Immature natural killer cell (primary cell): ENCODE measurements around the gene LTBP2. TPM values are rescaled to one million over a fixed set of nuclear protein-coding genes. Genes with fewer than 3 reads are reported as not detected.

ENCODE experiments used
- DNase-seq, 3 donors: peaks; one replicate each; pipeline ENCODE4 v3.0.0; 2022; ENCODE audit warnings: mixed read lengths in 1 of 3
- H3K27ac Mint-ChIP-seq, 6 donors: one replicate each; pipeline ENCODE4 v1.8.0; 2020; ENCODE audit warnings: mixed read lengths in 6 of 6, mild to moderate bottlenecking in 5 of 6, inconsistent platforms in 4 of 6, moderate library complexity in 3 of 6
- H3K27me3 Mint-ChIP-seq, 3 donors: one replicate each; pipeline ENCODE4 v1.8.0; 2020 to 2021; ENCODE audit warnings: low read depth in 3 of 3, mild to moderate bottlenecking in 3 of 3, mixed read lengths in 3 of 3, moderate library complexity in 3 of 3, inconsistent platforms in 1 of 3
- H3K36me3 Mint-ChIP-seq, 3 donors: one replicate each; pipeline ENCODE4 v1.8.0; 2020; ENCODE audit warnings: mixed read lengths in 3 of 3, inconsistent platforms in 2 of 3, mild to moderate bottlenecking in 2 of 3
- H3K4me1 Mint-ChIP-seq, 2 donors: one replicate each; pipeline ENCODE4 v1.8.0; 2020; ENCODE audit warnings: inconsistent platforms in 2 of 2, mild to moderate bottlenecking in 2 of 2, mixed read lengths in 2 of 2, moderate library complexity in 1 of 2
- H3K4me3 Mint-ChIP-seq, 5 donors: one replicate each; pipeline ENCODE4 v1.8.0; 2020; ENCODE audit warnings: mild to moderate bottlenecking in 5 of 5, mixed read lengths in 5 of 5, inconsistent platforms in 3 of 5, moderate library complexity in 3 of 5
- H3K9me3 Mint-ChIP-seq, 6 donors: one replicate each; pipeline ENCODE4 v1.8.0; 2020; ENCODE audit warnings: mild to moderate bottlenecking in 6 of 6, mixed read lengths in 6 of 6, inconsistent platforms in 4 of 6, moderate library complexity in 3 of 6
- polyA plus RNA-seq, 3 donors: library from polyadenylated mRNA; unstranded; fragments of 300-500 nt; fragmentation: Illumina TruSeq; gene quantifications; one replicate each; pipeline ENCODE4 v1.2.3, GENCODE V29; 2021

LTBP2 gene
- polyA plus RNA-seq, 3 donors from 2014 or later, result 0.29 to 0.66 (median 0.30) TPM

DNA sequence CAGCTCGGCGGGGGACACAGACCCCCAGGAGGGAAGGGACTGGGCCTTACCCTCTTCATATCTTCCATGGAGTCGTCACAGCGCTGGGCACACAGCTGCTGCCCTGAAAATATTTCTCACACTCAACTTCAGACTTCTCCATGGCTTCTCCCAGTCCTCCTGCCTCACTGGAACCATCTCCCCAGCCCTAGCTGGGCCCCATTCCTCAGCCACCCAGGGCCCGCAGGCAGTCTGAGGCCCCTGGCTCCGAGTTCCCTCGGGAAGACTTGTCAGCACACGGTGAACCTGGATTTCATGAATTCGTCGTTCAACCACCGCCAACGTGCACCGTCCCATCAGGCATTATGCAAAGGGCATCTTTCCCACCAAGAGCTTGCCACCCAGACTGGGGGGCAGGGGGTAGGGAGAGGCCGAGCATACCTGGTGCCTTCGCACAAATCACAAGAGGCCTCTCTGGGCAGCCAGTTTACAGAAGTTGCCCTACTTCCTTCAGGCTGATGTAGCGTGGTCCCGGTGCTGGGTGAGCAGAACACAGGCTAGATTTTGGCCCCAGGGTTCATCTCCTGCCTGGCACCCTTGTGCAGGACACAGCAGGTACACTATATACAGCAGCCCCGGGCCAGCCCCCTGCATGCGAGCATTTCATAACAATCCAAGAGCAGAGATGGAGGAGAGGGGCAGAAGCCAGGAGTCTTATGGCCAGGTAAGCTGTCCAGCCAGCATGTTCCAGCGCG is 44.2 kb downstream of the LTBP2 start:
- peaks cover 17 to 18% of the 10 kb centered on the region in 2 donors for H3K4me1 Mint-ChIP-seq
- H3K27ac Mint-ChIP-seq, result no peak overlapping the region
- no peak overlapping the region for H3K4me3 Mint-ChIP-seq
- peaks cover 0 to 7% (median 0%) of the 10 kb centered on the region in 3 donors for H3K36me3 Mint-ChIP-seq
- no peak for DNase-seq
- H3K9me3 Mint-ChIP-seq, result no peaks in the 10 kb centered on the region
- H3K27me3 Mint-ChIP-seq, result peaks cover 22 to 51% (median 36%) of the 10 kb centered on the region in 3 donors

DNA sequence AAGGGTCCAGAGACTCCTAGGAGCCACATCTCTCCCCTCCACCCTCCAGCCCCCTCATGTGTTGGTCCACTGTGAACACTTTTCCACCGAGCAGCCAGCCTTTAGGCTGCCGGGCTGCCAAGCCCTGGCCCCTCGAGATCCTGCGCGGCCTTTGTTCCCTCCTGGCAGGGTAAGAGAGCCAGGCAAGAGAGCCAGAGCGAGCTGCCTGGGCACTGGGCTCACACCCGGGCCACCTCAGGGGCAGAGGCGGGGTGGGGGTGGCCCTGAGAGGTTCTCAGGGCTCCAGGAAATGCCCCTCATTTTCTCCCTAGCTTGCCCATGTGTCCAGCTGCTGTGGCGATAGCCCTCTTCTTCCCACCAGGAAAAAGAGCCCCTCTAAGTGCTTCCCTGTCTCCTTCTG is 44.8 kb downstream of the LTBP2 start:
- Mint-ChIP-seq H3K9me3 (no peaks in the 10 kb centered on the region), H3K4me1 (peaks cover 11 to 12% of the 10 kb centered on the region in 2 donors), H3K36me3 (peaks cover 0 to 7% (median 0%) of the 10 kb centered on the region in 3 donors), H3K27ac (no peak overlapping the region), H3K27me3 (peaks cover 21 to 45% (median 31%) of the 10 kb centered on the region in 3 donors), H3K4me3 (no peak overlapping the region)
- no peak for DNase-seq

- Mint-ChIP-seq H3K36me3 (peaks cover 0 to 8% (median 0%) of the 10 kb centered on the region in 3 donors), H3K27me3 (peaks cover 13 to 37% (median 25%) of the 10 kb centered on the region in 3 donors), H3K4me3 (no peak overlapping the region), H3K9me3 (no peaks in the 10 kb centered on the region), H3K27ac (no peak overlapping the region), H3K4me1 (peaks cover 4 to 5% of the 10 kb centered on the region in 2 donors)
- no peak for DNase-seq
Observed at GRCh38 chr14:74566174-74567141, 45.6 kb downstream of the LTBP2 start.

GRCh38 chr14:74563586-74564159 is 48.4 kb downstream of the LTBP2 start:
- Mint-ChIP-seq H3K27me3 (peaks cover 6 to 20% (median 16%) of the 10 kb centered on the region in 3 donors), H3K27ac (no peak overlapping the region), H3K4me1 (no peaks in the 10 kb centered on the region), H3K4me3 (no peak overlapping the region), H3K36me3 (peaks cover 0 to 7% (median 0%) of the 10 kb centered on the region in 3 donors), H3K9me3 (no peaks in the 10 kb centered on the region)
- DNase-seq, result no peak

DNA sequence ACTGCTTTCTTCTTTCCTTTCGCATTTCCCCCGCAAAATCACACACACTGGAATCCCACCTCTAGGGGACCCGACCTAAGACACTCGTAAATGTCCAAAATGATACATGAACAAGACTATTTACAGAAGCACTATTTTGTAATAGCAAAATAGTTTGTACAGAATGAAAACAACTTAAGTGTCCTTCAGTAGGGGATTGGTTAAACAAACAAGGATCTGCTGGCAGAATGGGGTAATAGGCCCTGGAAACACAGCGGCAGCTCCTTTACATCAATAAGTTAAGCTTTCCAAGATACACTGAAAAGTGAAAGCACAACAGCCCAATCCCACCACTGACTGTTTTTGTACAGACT is 48.8 kb downstream of the LTBP2 start:
- Mint-ChIP-seq H3K4me1 (no peaks in the 10 kb centered on the region), H3K4me3 (no peak overlapping the region), H3K27ac (no peak overlapping the region), H3K36me3 (peaks cover 0 to 7% (median 0%) of the 10 kb centered on the region in 3 donors), H3K27me3 (peaks cover 4 to 19% (median 16%) of the 10 kb centered on the region in 3 donors), H3K9me3 (no peaks in the 10 kb centered on the region)
- DNase-seq, result no peak

GRCh38 chr14:74562515-74563232 is 49.4 kb downstream of the LTBP2 start:
- Mint-ChIP-seq H3K27ac (no peak overlapping the region), H3K4me3 (no peak overlapping the region), H3K9me3 (no peaks in the 10 kb centered on the region), H3K4me1 (no peaks in the 10 kb centered on the region), H3K27me3 (peaks cover 2 to 18% (median 16%) of the 10 kb centered on the region in 3 donors), H3K36me3 (peaks cover 0 to 7% (median 0%) of the 10 kb centered on the region in 3 donors)
- DNase-seq, result no peak

DNA sequence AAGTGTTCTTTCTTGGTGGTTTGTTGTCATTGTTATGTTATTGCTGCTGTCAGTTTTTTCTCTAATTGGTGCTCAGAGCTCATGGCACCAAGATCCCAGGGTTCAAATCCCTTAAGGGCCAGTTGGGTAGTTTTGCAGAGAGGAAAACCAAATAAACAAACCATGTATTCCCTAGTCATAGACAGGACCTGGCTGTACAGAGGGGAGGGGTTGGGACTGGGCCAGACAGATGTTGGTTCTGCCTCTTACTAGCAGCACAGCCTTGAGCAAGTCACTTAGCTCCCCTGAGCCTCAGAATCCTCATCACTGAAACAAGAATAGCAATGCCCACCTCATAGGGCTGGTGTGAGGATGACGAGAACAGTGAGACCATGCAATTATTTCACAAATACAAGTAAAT is 53.4 kb downstream of the LTBP2 start:
- peaks cover 0 to 10% (median 3%) of the 10 kb centered on the region in 3 donors for H3K27me3 Mint-ChIP-seq
- H3K9me3 Mint-ChIP-seq, result no peaks in the 10 kb centered on the region
- no peak overlapping the region for H3K27ac Mint-ChIP-seq
- no peak overlapping the region for H3K4me3 Mint-ChIP-seq
- no peaks in the 10 kb centered on the region for H3K4me1 Mint-ChIP-seq
- H3K36me3 Mint-ChIP-seq, result peaks cover 0 to 17% (median 0%) of the 10 kb centered on the region in 3 donors
- DNase-seq, result no peak

- H3K27ac Mint-ChIP-seq, result no peak overlapping the region
- no peaks in the 10 kb centered on the region for H3K4me1 Mint-ChIP-seq
- no peak for DNase-seq
- no peaks in the 10 kb centered on the region for H3K9me3 Mint-ChIP-seq
- peaks cover 0 to 20% (median 0%) of the 10 kb centered on the region in 3 donors for H3K36me3 Mint-ChIP-seq
- H3K4me3 Mint-ChIP-seq, result no peak overlapping the region
- peaks cover 0 to 9% (median 3%) of the 10 kb centered on the region in 3 donors for H3K27me3 Mint-ChIP-seq
Observed at GRCh38 chr14:74557691-74558090, 54.3 kb downstream of the LTBP2 start.

GRCh38 chr14:74555476-74556050 is 56.5 kb downstream of the LTBP2 start:
- no peak overlapping the region for H3K27ac Mint-ChIP-seq
- no peak overlapping the region for H3K4me3 Mint-ChIP-seq
- H3K36me3 Mint-ChIP-seq, result peaks cover 0 to 24% (median 0%) of the 10 kb centered on the region in 3 donors
- peaks cover 0 to 13% (median 3%) of the 10 kb centered on the region in 3 donors for H3K27me3 Mint-ChIP-seq
- no peaks in the 10 kb centered on the region for H3K4me1 Mint-ChIP-seq
- H3K9me3 Mint-ChIP-seq, result no peaks in the 10 kb centered on the region
- no peak for DNase-seq

GRCh38 chr14:74554742-74555362 is 57.2 kb downstream of the LTBP2 start:
- H3K27me3 Mint-ChIP-seq, result peaks cover 0 to 11% (median 3%) of the 10 kb centered on the region in 3 donors
- peaks cover 0 to 25% (median 0%) of the 10 kb centered on the region in 3 donors for H3K36me3 Mint-ChIP-seq
- no peak overlapping the region for H3K4me3 Mint-ChIP-seq
- no peaks in the 10 kb centered on the region for H3K9me3 Mint-ChIP-seq
- DNase-seq, result no peak
- no peaks in the 10 kb centered on the region for H3K4me1 Mint-ChIP-seq
- no peak overlapping the region for H3K27ac Mint-ChIP-seq

- Mint-ChIP-seq H3K4me1 (no peaks in the 10 kb centered on the region), H3K4me3 (no peak overlapping the region), H3K9me3 (no peaks in the 10 kb centered on the region), H3K36me3 (peaks cover 0 to 25% (median 0%) of the 10 kb centered on the region in 3 donors), H3K27me3 (peaks cover 0 to 9% (median 3%) of the 10 kb centered on the region in 3 donors), H3K27ac (no peak overlapping the region)
- DNase-seq, result no peak
Observed at GRCh38 chr14:74552623-74553022, 59.4 kb downstream of the LTBP2 start.

- peak overlapping the region in 1 of 6 donors; percentile 2 for H3K27ac Mint-ChIP-seq
- no peaks in the 10 kb centered on the region for H3K9me3 Mint-ChIP-seq
- H3K27me3 Mint-ChIP-seq, result peaks cover 0 to 9% (median 3%) of the 10 kb centered on the region in 3 donors
- H3K36me3 Mint-ChIP-seq, result peaks cover 0 to 22% (median 0%) of the 10 kb centered on the region in 3 donors
- H3K4me1 Mint-ChIP-seq, result no peaks in the 10 kb centered on the region
- no peak overlapping the region for H3K4me3 Mint-ChIP-seq
- DNase-seq, result no peak
Observed at GRCh38 chr14:74551431-74552371, 60.3 kb downstream of the LTBP2 start.
